Colon (tissue), 2 donors: ENCODE measurements around the gene SASH1.
A peak's percentile ranks its signal among the peaks of the same experiment; 100 is the strongest.
"Not testable (repeated sequence)": the region's sequence is repeated elsewhere in the genome, so short reads cannot be mapped to it uniquely, and the experiment has no call there.

Experiments used
- FAIRE-seq: peaks from 2 replicates; lab custom pipeline; 2012; peaks lifted over from hg19 to GRCh38; lab: Jason Lieb, UNC
- donor health status: control.
- donor health status: control.

Gene SASH1

DNA sequence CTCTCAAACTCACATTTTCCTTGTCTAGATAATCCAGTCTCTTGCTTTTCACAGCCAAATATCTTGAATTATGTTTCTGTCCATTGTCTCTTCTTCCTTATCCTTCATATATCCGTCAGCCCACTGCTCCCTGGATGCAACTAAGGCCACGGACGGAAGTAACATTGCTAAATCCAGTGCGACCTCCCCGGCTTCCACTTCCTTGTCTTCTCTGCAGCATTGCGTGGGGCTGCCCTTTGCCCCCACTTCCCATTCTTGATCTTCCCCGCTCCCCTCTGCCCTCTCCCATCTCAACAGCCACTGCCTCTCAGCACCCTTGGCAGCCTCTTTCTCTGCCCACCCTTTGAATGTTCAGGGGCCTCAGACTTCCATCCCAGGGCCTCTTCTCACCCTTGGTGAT is 213.8 kb downstream of the SASH1 start:
- no peak for FAIRE-seq

DNA sequence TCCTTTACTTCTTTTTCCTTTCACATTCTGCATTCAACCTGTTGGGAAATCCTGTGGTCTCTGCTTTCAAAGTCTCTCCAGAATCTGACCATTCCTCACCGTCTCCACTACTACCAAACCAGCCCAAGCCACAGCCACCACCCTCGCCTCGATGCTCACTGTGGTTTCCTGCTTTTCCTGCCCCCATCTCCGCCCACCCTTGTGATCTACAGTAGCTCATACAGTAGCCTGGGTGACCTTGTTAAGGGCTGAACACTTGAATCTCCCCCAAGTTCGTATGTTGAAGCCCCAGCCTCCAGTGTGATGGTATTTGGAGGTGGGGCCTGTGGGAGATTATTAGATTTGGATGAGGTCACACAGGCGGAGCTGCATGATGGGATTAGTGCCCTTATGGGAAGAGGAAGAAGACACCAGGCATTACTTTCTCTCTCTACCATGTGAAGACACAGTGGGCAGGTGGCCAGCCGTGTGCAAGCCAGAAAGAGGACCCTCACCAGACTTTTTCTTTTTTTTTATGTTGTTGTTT is 215.2 kb downstream of the SASH1 start:
- FAIRE-seq, result no peak

DNA sequence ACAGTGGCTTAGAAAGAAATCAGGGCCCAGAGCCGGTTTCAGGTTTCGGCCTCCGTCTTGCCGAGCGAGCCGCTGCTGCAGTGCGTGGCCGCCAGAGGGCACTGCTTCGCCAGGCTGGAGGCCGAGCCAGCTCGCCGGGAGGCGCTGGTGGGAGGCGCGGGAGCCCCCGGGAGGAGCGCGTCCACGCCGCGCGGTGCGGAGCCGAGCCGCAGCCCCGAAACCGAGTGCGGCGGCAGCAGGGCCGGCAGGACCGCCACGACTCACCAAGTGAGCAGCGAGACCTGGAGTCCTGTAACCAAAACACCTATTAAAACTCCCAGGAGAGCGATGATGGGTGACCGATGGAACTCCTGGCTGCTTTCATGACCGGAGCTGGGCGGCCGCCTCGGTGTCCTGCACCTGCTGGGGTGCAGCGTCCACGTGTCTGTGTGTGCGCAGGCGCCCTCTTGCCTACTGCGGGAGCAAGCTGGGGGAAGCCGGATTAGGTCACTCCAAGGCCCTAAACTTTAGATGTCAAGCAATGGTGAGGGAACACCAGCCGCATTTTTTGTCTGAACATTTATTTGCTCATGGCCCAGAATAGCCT is 217.3 kb downstream of the SASH1 start:
- FAIRE-seq, result no peak

DNA sequence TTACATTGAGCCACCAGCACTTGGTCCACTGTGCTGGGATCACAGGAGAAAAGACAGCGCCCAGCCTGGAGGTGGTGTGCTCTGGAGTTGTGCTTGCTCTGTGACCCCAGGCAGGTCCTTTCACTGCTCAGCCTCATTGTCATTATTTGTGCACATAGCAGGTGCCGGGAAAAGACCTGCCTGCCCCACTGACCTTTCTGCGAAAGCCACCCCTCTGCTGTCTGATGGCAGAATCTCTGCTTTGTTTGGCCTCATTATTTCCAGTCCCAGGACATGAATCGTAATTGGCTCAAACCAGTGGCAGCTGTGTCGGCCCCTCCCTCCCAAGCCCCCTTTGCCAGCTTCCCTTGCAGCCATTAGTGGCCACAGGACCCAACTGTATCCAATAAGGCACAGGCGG is 219.0 kb downstream of the SASH1 start:
- FAIRE-seq, result no peak

DNA sequence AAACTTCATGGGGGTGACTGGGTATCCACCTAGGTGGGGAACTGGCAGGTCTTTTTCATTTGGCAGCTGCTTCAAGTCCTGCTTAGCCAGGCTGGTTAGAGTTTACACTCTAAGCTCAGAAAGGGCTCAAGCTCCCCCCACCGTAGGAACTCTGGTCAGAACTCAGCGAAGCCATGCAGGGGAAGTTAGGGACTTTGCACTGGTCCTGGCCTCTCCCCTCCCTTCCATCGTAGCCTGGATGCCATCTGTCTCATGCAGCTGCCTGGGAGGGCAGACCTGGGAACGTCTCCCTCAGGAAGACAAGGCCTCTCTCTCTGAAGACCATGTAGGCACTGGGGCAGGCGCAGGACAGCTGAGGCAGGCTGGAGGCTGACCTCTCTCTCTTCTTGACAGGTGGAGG is 220.4 kb downstream of the SASH1 start:
- FAIRE-seq, result no peak

DNA sequence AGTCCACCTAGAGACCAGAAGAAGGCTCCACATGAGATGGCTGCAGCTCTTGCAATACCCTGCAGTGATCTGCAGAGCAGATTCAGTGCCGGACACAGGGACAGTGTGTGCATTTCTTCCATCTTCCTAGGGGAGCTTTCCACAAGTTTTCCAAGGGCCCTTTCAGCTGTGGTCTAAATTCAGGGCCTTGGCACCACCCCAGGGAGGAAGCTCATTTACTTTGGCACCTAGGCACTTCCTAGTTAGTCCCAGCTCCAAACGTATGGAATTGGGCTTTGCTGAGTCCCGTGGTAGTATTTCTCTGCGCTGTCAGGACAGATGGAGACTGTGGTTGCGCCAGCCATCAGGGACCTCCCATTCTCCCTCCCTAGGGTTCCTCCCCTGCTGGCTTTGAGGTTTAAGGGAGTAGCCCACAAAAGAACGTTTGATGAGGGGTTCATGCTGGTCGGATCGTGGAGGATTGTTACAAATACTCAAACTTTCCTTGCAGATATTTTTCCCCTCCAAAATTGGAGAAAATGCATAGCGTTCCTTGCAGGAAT is 221.9 kb downstream of the SASH1 start:
- FAIRE-seq, result no peak

DNA sequence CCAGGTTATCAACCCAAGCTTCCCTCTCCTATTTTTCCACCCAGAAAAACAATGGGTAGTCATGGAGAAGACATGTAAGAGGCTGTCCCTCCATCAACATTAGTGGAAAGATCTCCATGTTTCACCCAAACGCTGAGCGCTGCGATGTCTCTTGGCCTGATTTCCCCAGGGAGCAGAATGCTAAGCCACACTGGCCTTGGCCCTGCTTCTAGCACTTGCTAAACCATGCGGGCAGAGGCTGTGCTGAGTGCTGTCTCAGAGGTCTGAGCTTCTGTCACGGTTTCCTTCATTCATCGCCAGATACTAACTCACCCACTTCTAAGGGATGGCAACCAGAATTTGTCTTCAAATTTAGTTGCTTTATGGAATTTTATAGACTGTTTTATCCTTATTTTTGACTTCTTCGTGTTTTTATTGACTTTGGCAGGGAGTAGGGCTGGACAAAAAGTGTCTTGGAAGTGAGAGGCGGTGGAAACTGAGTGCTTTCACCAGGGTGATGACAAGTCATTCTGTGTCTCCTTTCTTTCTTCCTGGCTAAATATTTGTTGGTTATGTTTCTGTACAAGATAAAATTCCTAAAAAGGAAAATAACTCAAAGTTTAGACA is 222.8 kb downstream of the SASH1 start:
- FAIRE-seq, result no peak

DNA sequence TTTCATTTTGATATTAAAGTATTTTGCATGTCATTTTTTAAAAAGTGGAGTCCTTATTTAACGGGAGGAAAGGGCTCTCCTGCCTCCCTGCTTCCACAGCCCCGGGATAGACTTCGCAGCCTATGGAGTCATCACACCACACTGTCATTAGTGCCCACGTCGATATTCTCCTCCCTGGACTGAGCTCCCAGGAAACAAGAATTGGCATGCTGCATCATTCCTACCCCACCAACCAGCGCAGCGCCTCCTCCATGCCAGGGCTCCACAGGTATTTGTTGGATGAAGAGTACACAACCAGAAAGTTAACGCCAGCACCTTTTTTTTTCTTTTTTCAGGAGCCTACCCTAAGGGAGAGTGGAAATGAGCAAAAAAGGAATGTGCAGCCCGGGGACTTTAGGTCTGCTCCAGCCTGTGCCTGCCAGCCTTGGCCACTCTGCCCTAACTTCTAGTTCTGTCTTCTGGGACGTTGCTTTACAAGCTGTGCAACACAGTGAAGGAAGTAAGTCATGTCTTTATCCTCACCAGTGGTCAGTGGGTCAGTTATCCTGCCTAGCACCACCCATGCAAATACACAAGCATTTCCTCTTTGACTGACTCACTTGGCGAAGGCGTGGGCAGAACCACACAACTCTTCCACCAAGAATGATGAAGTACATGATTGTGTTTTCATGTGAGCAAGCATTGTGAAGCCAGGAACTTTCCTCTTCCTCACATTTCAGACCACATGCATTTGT is 223.5 kb downstream of the SASH1 start:
- no peak for FAIRE-seq

DNA sequence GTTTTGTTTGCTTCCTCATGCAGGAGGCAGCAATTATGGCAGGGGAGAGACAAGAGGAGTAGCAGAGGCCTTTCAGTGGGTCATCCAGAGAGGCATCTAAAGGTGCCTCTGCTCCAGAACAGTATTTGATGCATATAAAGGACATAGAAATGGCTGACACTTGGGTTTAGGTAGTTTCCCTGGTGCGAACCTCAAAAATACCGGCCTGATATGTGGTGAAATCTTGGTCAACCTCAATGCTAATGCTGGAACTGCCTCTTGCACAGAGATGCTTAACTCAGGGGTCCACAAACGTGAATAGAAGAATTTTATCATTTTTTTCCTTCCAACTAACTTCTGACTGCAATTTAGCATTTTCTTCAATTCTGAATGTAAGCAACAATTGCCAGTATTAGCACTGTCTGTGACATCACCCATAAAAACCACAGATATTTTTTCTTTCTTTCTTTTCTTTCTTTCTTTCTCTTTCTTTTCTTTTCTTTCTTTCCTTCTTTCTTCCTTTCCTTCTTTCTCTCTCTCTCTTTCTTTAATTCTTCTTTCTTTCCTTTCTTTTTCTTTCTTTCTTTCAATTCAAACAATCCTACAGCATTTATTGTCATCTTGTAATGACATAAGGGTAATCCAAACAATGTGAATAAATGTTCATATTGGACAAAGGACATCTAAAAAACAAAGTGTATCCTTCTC is 224.2 kb downstream of the SASH1 start:
- FAIRE-seq, result no peak

DNA sequence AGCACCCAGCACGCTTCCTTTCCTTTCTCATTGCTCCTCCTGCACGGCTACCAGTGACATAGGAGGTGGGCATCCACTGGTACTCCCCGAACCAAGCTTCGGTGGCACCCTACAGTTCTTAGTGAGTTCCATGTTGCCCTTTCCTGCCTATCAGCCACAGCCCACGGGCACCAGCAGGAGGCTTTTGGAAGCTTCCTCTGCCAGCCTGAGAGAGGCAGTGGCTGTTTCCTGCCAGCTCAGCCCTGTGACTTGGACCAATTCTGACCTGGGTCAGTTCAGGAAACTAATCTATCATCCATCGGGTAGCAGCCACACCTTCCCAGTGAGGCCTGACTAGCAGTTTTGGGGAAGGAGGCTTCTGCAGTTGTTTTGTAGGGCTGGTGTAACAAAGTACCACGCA is 227.8 kb downstream of the SASH1 start:
- FAIRE-seq, result no peak

DNA sequence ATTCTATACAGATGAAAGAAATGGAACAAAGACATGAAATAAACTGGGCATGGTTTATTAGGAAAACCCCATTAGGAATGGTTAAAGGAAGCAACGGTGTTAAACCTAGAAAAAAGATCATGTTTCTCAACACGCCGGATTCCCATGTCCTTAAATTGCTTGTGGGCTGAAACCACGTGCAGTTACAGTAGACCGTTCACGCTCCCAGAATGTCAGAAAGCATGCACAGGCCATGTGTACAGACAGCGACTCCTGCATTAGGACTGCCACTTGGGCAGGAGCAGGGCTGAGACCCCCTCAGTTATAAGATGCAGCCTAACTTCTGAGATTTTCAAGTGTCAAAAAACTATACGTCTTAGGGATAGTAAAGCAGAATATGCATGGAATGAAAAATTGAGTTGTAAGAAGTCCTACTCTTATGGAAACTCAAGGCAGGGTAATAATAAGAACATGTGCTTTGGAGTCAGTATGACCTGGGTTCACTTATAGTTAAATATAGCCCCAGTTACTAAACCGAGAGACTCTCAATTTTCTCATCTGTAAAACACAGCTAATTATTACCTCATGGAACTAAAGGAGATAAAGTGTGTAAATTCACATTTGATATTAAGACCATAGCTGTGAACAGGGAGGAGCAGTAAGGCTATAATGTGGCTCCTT is 230.2 kb downstream of the SASH1 start:
- FAIRE-seq, result no peak

DNA sequence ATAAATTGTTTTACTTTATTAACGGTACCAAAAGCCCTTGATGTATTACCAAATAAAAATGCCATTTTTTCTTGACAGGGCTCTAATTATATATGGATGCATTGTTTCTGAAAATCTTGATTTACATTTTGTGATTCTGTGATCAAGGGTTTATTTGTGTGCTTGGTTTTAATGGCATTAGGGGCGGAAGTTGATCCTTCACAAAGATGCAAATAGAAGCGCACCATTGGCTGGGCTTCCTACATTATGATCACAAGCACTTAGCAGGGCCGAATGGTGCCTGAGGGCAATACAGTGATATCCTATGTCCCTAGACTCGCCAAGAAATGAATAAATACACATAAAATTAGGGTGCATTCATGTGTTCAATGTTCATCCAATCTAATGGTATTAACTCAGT is 231.3 kb downstream of the SASH1 start:
- no peak for FAIRE-seq

DNA sequence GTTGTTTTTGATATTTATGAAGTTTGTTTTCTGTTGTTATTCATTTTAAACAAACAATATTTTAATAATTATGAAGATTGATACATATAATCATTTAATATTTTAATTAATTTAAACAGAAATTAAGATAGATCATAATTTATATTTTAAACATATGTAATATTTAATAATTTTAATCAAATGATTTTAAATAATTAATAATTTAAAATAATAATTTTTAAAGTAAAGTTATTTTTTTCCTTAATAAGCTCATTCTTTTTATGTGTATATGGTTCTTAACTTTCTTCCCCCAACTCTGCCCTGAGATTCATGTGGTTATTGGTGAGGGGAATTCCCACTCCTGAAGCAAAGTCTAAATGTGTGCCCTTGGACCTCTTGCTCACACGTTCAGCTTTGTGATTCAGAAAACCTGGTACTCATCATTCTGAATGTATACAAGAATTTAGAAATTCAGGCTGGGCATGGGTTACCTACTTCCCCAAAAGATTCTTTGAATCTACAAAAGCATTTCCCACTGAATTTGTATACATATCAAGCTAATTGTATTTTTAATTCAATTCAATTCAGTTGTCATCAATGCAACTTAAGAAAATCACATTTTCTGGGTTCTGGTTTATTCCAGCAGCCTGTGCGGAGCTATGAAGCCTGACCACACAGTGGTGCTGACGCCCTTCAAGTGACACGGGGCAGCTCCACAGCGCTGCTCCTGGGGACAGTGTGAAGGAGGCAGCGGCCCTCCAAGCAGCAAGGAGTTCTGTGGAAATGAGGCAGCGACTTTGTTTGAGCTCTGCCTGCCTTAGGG is 235.2 kb downstream of the SASH1 start:
- peak; percentile 95 for FAIRE-seq

DNA sequence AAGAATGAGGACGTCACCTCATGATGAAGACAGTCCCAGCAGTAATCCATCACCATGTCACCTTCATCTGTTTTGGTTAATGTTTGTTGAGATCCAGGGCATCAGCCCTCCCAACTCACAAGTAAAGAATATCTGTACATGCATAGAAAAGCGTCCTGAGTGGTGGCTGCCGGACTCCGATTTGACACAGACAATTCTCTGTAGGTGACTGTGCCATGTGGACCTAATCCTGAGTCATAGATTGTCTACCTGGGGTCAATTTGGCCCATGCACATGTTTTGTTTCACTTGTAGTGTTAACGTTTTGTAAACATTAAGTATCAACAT is 235.8 kb downstream of the SASH1 start:
- FAIRE-seq, result no peak

DNA sequence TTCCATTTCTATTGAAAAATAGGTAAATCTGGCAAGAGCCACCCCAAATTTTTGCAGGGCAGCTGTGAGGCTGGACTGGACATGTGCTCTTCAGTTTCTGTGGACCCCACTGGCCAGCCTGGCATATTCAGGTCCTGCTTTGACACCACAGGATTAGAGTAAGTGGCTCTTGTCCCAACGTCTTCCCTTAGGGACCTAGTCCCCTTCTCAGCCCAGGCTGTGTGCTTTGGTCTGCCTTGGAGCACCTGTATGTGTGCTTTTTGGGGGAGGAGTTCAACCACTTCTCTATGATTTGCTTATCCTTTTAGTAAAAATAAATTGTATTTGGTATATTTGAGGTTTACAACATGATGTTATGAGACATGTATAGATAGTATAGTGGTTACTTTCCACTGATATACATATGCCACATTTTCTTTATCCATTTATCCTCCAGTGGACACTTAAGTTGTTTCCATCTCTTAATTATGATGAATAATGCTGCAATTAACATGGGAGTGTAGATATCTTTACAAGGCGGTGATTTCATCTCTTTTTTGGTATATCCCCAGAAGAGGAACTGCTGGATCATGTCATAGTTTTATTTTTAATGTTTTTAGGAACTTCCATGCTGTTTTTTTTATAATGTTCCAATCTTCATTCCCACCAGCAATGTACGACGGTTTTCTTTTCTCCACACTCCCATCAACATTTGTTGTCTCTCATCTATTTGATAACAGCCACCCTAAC is 236.4 kb downstream of the SASH1 start:
- no peak for FAIRE-seq

DNA sequence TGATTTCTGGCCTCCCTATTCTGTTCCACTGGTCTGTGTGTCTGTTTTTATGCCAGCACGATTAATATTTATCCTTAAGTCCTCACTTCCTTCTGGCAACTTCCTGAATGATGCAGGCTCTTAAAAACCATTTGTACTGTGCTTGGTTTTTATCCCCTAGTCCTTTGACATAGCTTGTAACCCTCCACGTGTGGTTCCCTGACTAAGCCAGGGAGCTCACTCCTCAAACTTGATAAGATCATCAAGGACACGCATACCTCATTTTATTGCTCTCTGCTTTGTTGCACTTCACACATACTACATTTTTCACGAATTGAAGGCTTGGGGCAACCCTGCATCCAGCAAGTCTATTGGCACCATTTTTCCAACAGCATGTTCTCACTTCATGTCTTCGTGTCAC is 237.8 kb downstream of the SASH1 start:
- no peak for FAIRE-seq

DNA sequence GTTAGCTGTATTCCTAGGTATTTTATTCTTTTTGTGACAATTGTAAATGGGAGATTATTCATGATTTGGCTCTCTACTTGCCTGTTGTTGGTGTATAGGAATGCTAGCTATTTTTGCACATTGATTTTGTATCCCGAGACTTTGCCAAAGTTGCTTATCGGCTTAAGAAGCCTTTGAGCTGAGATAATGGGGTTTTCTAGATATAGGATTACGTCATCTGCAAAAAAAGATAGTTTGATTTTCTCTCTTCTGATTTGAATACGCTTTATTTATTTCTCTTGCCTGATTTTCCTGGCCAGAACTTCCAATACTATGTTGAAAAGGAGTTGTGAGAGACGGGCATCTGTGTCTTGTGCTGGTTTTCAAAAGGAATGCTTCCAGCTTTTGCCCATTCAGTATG is 241.0 kb downstream of the SASH1 start:
- no peak for FAIRE-seq

DNA sequence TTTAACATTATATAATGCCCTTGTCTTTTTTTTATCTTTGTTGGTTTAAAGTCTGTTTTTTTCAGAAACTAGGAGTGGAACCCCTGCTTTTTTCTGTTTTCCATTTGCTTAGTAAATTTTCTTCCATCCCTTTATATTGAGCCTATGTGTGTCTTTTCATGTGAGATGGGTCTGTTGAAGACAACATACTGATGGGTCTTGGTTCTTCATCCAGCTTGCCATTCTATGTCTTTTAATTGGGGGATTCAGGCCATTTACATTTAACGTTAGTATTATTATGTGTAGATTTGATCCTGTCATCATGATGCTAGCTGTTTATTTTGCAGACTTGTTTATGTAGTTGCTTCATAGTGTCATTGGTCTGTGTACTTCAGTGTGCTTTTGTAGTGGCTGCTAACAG is 243.0 kb downstream of the SASH1 start:
- FAIRE-seq, result not testable (repeated sequence)

DNA sequence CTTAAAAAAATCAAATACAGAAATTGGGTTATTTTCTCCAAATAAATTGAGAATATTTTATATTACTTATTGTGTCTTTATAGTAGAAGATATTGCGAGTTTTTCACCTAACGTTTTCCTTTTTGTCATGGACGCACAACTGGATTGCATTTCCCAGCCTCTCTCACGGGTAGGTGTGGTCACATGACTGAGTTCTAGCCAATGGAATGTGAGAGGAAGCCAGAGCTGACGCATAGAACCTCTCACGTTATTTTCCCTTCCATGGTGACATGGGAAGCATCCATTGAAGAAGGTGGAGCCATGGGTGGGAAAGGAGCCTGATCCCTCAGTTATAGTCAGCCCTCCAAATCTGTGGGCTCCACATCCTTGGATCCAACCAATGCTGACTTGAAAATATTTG is 248.2 kb downstream of the SASH1 start:
- no peak for FAIRE-seq

DNA sequence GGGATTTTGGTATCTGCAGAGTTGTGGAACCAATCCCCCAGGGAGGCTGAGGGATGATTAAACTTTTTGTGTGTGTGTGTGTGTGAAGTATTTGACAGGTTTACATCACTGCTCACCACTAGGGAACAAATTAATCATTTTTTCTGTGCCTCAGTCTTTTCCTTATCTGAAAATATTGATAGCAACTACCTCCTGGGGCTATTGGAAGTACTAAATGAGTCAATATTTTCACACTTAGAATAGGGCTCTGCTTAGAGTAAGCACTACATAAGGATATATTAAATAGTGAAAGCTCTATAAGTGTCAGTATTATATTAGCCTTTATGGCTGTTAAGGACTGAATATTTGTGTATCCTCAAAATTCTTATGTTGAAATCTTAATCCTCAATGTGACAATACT is 249.0 kb downstream of the SASH1 start:
- no peak for FAIRE-seq
